HG03064 (cell line): Measurements from ENCODE around the gene ASTN1.

Source experiments
- ATAC-seq: cut with Tn5 transposase; IDR thresholded peaks from one replicate; pipeline ENCODE4 v1.9.1; 2021; ENCODE audit warnings: low read depth; ENCODE audit not compliant: unreplicated experiment

ASTN1 gene

DNA sequence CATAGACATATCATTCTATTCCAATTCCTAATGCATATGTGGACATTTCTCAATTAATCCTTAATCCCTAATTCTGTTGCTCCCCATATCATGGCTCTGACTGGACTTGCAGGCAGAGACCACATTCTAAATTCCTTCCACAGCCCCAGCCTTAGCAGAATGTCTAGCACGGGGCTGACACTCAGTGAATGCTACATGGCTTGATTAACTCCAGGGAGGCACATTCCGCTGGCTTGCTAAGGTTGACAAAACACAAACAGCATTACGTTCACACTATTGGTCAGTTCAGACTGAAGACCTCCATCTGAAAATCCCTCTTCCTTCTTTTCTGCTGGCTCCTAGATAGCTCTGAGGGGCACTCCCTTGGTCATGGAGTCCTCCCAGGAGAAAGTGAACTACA lies 119.4 kb downstream of the ASTN1 start:
- ATAC-seq = no peak

DNA sequence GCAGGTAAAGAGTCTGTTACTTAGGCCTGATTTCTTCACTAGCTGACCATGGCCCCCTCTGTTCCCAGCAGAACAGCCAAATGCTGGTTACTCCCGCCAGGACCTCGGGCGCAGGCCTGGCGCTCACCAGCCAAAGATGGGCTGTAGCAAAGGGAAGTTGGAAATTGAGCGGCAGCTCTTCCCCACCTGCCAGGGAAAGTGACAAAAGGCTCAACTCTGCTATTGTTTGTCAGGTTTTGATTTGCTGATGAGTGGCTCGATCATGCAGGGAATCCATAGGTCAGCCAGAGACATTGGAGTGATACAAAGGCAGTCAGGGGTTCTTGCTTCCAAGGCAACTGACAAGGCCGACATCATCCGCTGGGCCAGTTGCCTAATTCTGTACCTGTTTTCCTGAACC lies 120.1 kb downstream of the ASTN1 start:
- ATAC-seq = no peak

- no peak for ATAC-seq
Observed at GRCh38 chr1:177043597-177043996, 120.9 kb downstream of the ASTN1 start.

- ATAC-seq = no peak
Observed at GRCh38 chr1:177035586-177035985, 128.9 kb downstream of the ASTN1 start.

- ATAC-seq = no peak
Observed at GRCh38 chr1:177033628-177034027, 130.9 kb downstream of the ASTN1 start.

DNA sequence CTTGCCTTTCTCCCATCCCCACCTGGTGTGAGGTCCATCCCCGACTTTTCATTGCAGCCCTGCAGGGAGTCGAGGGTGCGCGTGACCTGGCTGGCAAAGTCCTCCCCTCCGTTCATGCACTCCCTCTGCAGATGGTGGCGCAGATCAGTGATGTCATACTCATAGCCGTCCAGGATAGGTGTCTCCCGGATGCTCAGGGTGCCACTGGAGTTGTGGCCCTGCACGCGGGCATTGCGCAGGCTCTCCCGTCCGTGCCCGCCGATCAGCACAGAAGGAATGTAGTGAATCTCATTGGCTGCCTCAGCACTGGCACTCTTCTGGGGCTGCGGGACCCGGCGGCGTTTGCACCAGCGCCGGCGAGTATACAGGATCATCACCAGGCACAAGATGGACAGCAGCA lies 132.1 kb downstream of the ASTN1 start:
- no peak for ATAC-seq

- no peak for ATAC-seq
Observed at GRCh38 chr1:177024623-177025022, 139.9 kb downstream of the ASTN1 start.

DNA sequence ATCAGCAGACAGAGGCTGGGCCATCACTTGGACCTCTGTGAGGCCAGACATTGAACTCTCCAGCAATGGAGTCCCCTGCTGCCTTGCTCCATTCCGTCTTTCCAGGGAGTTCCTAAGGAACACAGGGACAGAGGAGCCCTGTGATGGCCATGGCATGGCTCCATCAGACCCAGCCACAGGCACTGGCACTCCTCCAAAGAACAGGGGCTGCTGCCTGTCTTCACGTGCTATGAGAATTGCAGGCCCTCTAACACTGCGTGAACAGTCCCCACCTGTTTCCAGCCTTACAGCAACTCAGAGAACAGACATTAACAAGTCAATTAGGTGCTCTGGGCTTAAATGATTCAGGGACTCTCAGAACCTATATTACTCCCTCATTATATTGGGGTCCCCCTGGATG lies 140.8 kb downstream of the ASTN1 start:
- no peak for ATAC-seq

DNA sequence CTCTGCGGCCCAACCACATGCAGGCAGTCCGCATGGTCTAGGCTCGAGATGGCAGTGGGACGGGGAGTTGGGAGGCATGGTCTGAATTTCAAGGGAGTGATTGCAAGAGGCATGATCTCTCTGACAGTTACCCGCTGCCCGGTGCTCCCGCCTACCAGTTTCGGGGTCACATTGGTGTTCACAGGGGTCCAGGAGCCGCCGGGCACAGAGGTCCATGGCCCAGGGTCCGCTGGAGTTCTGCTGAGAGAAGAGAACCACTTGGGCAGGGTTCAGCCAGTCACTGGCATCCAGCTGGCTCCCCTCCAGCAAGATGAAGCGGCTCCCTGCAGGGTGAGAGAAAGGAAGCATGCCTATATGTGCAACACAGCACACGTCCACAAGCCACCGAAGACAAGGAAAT lies 141.3 kb downstream of the ASTN1 start:
- no peak for ATAC-seq

DNA sequence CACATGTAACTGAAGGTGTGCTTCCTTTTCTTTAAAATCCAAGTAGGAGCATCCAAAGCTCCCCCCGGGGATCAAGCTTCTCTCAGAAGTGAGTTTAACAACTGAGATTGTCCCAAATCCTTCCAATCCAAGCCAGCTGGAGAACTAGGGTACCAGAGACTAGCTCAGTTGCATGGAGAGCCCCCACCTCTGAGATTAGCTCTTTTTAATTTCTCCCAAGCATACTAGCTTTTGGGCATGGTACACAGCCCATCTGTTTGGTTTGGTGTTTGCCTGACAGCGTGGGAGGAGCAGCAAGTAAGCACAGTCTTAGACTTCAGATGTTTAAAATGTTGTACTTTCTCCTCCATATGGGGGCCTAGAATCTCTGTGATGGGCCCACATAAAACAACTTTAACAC lies 142.8 kb downstream of the ASTN1 start:
- no peak for ATAC-seq

DNA sequence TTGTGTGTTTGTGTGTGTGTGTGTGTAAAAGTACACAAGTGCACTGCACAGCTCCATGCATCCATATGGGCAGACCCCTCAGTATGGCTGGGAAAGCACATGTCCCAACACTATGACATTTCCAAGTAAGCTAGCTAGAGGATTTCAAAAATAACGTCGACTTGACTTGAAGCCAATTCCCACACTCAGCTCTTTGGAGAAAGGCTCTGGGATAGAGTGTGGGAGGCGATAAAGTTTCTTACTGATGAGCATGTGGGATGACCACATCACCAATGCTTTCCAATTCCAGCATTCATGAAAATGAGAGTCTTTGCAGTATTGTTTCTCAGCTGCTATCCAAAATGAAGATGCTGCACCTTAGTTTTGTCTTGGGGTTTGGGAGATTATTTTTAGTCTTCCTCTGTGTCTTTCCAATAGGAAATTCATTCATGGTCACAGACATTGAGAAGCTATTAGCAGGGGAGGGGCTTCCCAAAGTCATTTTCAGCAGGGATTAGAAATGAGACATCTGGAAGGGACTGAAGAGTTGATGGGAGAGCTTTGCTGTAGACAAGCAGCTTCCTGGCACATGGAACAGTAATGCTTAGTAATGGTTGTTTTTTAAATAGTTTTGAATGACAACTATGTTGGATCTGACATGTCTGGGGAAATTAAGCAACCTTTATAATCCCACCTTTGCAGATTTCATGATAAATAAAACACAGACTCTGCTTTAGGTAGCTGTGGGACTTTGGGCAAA lies 143.5 kb downstream of the ASTN1 start:
- ATAC-seq = no peak

DNA sequence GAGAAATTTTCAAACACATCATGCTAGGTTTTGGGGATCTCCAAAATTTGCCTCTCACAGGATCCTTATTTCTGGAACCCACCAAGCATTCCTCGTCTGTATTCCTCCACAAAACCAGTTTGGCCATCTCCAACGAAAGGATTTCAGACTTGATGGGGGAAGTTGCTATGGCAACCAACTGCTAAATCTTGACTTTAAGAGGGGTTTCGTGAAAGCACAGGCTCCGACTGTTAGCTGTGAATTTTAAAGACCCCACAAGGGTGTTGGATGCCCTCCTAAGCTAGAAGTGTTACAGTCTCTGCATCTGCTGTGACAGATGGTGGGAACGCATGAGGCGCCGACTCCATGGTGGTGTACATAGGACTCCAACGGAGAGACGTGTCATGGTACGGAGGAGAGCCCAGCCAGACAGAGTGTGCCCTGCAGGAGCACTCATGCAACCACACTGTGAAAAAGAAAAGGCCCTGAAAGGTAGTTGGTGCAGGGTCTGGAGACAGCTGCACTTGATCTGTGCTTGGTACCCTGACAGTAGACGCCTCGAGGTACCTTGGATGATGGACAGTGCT lies 147.1 kb downstream of the ASTN1 start:
- no peak for ATAC-seq

DNA sequence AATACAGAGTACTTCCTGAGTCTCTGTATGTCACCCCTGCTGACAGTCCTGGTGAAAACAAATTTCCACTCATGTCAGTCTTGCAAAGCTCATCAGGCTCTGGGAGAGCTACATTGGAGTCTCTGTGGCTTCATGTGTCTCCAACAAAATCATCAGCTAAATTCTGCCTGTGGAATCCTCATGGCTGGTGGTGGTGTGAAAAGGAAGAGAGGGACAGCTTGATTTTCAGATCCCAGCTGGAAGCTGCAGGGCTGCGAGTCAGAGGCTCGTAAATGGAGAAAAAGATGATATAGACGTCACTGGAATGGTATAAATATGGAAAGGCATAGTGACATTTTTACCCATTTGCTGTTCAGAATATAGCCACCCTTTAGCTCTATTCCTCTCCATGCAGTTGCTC lies 150.2 kb downstream of the ASTN1 start:
- ATAC-seq = no peak

GRCh38 chr1:177012342-177012925 lies 152.1 kb downstream of the ASTN1 start:
- no peak for ATAC-seq

DNA sequence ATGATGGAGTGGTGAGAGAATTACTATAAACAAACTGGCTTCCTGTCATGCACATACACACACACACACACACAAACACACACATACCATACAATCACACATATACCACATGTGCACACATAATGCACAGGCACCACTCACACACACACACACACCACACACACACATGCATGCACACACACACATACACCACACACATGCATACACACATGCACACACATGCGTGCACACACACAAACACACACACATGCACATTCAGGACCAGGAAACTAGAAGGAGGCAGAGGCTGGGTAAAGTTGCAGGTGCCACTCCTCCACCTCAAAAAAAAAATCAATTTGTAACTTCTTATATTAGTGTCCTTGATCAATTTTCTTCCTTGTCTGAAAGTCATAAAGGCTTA lies 153.0 kb downstream of the ASTN1 start:
- no peak for ATAC-seq

- no peak for ATAC-seq
Observed at GRCh38 chr1:177010211-177010825, 154.2 kb downstream of the ASTN1 start.

- no peak for ATAC-seq
Observed at GRCh38 chr1:177008653-177009052, 155.9 kb downstream of the ASTN1 start.

DNA sequence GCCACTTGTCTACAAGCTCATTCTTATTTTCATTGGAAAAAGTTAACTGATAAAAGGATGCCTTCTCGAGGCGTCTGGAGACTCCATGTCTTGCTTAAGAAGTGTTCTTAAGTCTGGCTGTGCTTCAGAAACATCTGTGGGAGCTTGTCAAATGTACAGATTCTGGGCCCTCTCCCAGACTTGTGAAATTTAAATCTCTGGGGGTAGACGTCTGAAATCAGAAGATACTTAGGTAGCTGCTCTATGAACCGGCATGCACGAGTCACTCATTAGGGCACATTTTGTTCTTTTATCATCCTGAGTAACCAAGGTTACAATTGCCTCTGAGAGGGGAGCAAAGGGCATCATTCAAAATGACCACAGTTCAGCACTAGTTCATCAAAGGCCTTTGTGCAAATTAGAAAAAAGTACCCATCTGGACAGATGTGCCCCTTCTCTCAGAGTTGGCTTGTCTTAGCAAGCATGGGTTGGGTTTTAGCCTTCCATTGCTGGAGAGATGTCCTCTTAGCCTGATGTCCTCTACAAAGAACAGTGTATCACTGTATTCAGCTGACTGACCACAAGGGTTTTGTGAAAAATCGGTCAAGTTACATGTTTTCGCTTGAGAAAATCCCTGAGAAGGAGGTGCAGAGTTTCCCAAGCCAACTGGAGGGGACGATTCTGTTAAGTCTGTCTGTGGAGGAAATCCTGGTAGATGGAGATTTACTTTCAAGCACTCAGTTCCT lies 156.9 kb downstream of the ASTN1 start:
- ATAC-seq = no peak

- ATAC-seq = no peak
Observed at GRCh38 chr1:177002891-177003290, 161.6 kb downstream of the ASTN1 start.

DNA sequence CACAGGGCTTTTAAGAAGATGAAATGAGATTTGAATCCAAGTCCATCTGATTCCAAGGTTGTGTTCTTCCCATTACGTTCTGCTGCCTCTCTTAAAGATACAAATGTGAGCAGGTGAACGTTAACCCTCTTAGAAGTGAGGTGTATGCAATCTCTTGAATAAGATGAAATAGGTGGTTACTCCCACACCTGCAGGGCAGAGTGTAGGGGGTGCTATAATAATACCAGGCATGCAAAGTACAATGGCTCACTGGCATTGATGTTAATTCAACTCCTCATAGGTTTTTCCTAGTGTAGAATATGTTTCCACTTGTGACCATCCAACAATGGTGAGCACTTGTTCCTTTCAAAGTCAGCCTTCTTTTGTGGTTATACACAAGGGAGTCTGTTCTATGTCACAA lies 163.0 kb downstream of the ASTN1 start:
- ATAC-seq = no peak

DNA sequence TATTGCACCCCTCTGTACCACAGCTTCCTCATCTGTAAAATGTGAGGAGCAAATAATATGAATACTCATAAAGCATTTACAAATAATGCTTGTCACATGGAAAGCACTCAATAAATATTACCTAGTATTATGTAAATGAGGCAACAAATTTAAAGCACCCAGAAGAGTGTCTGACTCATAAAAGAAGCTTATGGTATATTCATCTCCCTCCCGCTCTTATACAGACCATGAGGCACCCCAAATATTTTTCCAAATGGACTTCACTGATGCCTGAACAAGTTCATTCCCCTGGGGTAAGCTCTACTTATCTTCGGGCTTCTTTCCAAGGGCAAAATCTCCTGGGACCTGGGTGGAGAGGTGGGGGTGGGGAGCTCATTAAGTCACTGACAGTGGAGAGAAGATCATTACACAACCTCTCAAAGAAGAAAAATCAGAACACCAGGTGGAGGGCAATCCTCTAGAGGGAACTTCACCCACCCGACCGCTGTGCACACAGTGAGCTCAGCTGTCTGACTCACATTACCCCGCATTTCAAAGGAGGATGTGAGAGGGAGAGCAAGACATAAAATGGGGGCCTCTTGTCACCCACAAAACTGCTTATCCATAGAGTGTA lies 166.2 kb downstream of the ASTN1 start:
- ATAC-seq = no peak
